Activated CD8-positive, alpha-beta T cell treated with anti-CD3 and anti-CD28 coated beads for 36 hours (primary cell): ENCODE measurements around the gene ICAM3. TPM values are rescaled to one million over a fixed set of nuclear protein-coding genes. Genes with fewer than 3 reads are reported as not detected.

Source experiments
- ATAC-seq: fragments of 200-7000 bp; cut with Tn5 transposase; one replicate; pipeline ENCODE4 v1.10.0; 2021; ENCODE audit warnings: mild to moderate bottlenecking, moderate library complexity
- CTCF ChIA-PET: fragments of 350-600 bp; sonication (Branson Sonifier 250); formaldehyde crosslinking; loops from one replicate; lab custom pipeline; 2021; ENCODE audit warnings: antibody characterized with exemption; lab: Charles Lee
- POLR2A ChIA-PET: fragments of 350-600 bp; sonication (Branson Sonifier 250); formaldehyde crosslinking; loops from one replicate; lab custom pipeline; 2021; ENCODE audit warnings: antibody characterized with exemption; lab: Charles Lee
- DNase-seq: peaks from one replicate; pipeline ENCODE4 v3.0.0-alpha.2; 2020
- H3K27ac Mint-ChIP-seq: one replicate; pipeline ENCODE4 v1.8.0; 2021; ENCODE audit warnings: mild to moderate bottlenecking, mixed read lengths
- H3K27me3 Mint-ChIP-seq: one replicate; pipeline ENCODE4 v1.8.0; 2021; ENCODE audit warnings: mixed read lengths
- H3K36me3 Mint-ChIP-seq: one replicate; pipeline ENCODE4 v1.8.0; 2021; ENCODE audit warnings: low read depth, mixed read lengths
- H3K4me1 Mint-ChIP-seq: one replicate; pipeline ENCODE4 v1.8.0; 2021; ENCODE audit warnings: low read depth, mixed read lengths
- H3K4me3 Mint-ChIP-seq: one replicate; pipeline ENCODE4 v1.8.0; 2021; ENCODE audit warnings: mild to moderate bottlenecking, moderate library complexity, mixed read lengths
- H3K9me3 Mint-ChIP-seq: one replicate; pipeline ENCODE4 v1.8.0; 2021; ENCODE audit warnings: mixed read lengths
- intact Hi-C: fragments of 100-400 bp; cut with micrococcal nuclease; formaldehyde crosslinking; loops from one replicate; pipeline ENCODE4 v1.10.0; 2022
- total RNA-seq, 2 experiments: library from RNA; stranded (reverse); gene quantifications; one replicate each; pipeline ENCODE4 v1.2.3, GENCODE V29; 2021
- TF ChIP-seq, protein P1 (sequence below): fragments of 200-600 bp; IDR thresholded peaks from one replicate; pipeline ENCODE4 v1.8.0; 2022; ENCODE audit warnings: antibody characterized with exemption, mild to moderate bottlenecking

Gene ICAM3
- total RNA-seq, 2 experiments from 2014 or later: 106 to 107 TPM

DNA sequence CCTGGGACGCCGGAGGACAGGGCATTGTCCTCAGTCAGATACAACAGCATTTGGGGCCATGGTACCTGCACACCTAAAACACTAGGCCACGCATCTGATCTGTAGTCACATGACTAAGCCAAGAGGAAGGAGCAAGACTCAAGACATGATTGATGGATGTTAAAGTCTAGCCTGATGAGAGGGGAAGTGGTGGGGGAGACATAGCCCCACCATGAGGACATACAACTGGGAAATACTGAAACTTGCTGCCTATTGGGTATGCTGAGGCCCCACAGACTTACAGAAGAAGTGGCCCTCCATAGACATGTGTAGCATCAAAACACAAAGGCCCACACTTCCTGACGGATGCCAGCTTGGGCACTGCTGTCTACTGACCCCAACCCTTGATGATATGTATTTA lies 54.0 kb downstream of the ICAM3 start:
- POLR2A ChIA-PET: interaction anchor here (0.8 to 9.2 kb wide), 2 partner anchors 8 to 13 kb away, joined by 3 to 107 read pairs; partner anchors contain the start of gene ICAM1

DNA sequence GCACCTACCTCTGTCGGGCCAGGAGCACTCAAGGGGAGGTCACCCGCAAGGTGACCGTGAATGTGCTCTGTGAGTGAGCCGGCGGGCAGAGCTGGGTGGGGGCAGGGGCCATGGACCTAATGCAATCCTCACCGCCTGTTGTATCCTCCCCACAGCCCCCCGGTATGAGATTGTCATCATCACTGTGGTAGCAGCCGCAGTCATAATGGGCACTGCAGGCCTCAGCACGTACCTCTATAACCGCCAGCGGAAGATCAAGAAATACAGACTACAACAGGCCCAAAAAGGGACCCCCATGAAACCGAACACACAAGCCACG lies 54.5 kb downstream of the ICAM3 start:
- peaks cover 44% of the 10 kb centered on the region for H3K4me1 Mint-ChIP-seq
- ATAC-seq (no peak), DNase-seq (no peak)
- H3K27me3 Mint-ChIP-seq: peaks cover 15% of the 10 kb centered on the region
- intact Hi-C loops: no loop called here
- H3K4me3 Mint-ChIP-seq: no peak overlapping the region
- TF ChIP-seq, protein P1, sequence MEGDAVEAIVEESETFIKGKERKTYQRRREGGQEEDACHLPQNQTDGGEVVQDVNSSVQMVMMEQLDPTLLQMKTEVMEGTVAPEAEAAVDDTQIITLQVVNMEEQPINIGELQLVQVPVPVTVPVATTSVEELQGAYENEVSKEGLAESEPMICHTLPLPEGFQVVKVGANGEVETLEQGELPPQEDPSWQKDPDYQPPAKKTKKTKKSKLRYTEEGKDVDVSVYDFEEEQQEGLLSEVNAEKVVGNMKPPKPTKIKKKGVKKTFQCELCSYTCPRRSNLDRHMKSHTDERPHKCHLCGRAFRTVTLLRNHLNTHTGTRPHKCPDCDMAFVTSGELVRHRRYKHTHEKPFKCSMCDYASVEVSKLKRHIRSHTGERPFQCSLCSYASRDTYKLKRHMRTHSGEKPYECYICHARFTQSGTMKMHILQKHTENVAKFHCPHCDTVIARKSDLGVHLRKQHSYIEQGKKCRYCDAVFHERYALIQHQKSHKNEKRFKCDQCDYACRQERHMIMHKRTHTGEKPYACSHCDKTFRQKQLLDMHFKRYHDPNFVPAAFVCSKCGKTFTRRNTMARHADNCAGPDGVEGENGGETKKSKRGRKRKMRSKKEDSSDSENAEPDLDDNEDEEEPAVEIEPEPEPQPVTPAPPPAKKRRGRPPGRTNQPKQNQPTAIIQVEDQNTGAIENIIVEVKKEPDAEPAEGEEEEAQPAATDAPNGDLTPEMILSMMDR: no peak
- no peak overlapping the region for H3K27ac Mint-ChIP-seq
- ChIA-PET POLR2A (interaction anchor here (9.2 kb wide), 1 partner anchor 13 kb away, joined by 107 read pairs; the partner anchor contains the start of gene ICAM1), CTCF (interaction anchor here (3.2 kb wide), 1 partner anchor 15 kb away, joined by 19 read pairs; the partner anchor contains the start of gene ICAM1)
- no peaks in the 10 kb centered on the region for H3K9me3 Mint-ChIP-seq
- peaks cover 42% of the 10 kb centered on the region for H3K36me3 Mint-ChIP-seq

More for the DNA sequence above, 54.0 kb downstream of the ICAM3 start:
- no peak for ATAC-seq
- Mint-ChIP-seq H3K4me3 (no peak overlapping the region), H3K36me3 (peaks cover 40% of the 10 kb centered on the region), H3K4me1 (peaks cover 47% of the 10 kb centered on the region), H3K27ac (no peak overlapping the region), H3K9me3 (no peaks in the 10 kb centered on the region), H3K27me3 (peaks cover 20% of the 10 kb centered on the region)
- no peak for DNase-seq
- TF ChIP-seq, protein P1: no peak
- CTCF ChIA-PET: interaction anchor here (1.1 to 3.2 kb wide), 3 partner anchors 15 to 103 kb away, joined by 3 to 19 read pairs (median 6); partner anchors contain the start of gene ICAM1
- intact Hi-C loops: no loop called here

DNA sequence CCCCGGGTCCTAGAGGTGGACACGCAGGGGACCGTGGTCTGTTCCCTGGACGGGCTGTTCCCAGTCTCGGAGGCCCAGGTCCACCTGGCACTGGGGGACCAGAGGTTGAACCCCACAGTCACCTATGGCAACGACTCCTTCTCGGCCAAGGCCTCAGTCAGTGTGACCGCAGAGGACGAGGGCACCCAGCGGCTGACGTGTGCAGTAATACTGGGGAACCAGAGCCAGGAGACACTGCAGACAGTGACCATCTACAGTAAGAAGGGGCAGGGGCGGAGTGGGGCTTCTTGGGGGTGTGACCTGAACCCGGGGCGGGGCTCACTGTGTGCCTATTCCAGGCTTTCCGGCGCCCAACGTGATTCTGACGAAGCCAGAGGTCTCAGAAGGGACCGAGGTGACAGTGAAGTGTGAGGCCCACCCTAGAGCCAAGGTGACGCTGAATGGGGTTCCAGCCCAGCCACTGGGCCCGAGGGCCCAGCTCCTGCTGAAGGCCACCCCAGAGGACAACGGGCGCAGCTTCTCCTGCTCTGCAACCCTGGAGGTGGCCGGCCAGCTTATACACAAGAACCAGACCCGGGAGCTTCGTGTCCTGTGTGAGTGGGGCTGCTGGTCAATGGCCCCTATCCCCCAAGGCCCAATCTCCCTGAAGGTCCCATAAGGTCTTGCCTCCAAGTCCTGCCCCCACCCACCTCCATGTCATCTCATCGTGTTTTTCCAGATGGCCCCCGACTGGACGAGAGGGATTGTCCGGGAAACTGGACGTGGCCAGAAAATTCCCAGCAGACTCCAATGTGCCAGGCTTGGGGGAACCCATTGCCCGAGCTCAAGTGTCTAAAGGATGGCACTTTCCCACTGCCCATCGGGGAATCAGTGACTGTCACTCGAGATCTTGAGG lies 55.1 kb downstream of the ICAM3 start:
- peaks cover 47% of the 10 kb centered on the region for H3K36me3 Mint-ChIP-seq
- intact Hi-C loops: no loop called here
- ATAC-seq (no peak), DNase-seq (no peak)
- TF ChIP-seq, protein P1: no peak
- no peak overlapping the region for H3K4me3 Mint-ChIP-seq
- ChIA-PET POLR2A (interaction anchor here (0.8 to 9.2 kb wide), 2 partner anchors 8 to 12 kb away, joined by 3 to 107 read pairs; partner anchors contain the start of gene ICAM1), CTCF (interaction anchor here (3.2 kb wide), 1 partner anchor 14 kb away, joined by 19 read pairs; the partner anchor contains the start of gene ICAM1)
- no peaks in the 10 kb centered on the region for H3K9me3 Mint-ChIP-seq
- peaks cover 47% of the 10 kb centered on the region for H3K4me1 Mint-ChIP-seq
- H3K27ac Mint-ChIP-seq: no peak overlapping the region
- peaks cover 15% of the 10 kb centered on the region for H3K27me3 Mint-ChIP-seq

Other genes with a start within 250 kb of the ICAM3 start
- 10 to 100 TPM; 11.8 to 12.0 TPM for gene ANGPTL6, start 236.9 kb downstream of the ICAM3 start, total RNA-seq
- 100 to 1,000 TPM; 165 to 171 TPM for gene PPAN, start 233.3 kb downstream of the ICAM3 start, total RNA-seq
- 10 to 100 TPM; 59.0 to 62.1 TPM for gene P2RY11, start 227.9 kb downstream of the ICAM3 start, total RNA-seq
- 100 to 1,000 TPM; 275 to 286 TPM for gene EIF3G, start 219.7 kb downstream of the ICAM3 start, total RNA-seq
- 100 to 1,000 TPM; 372 to 379 TPM for gene DNMT1, start 144.7 kb downstream of the ICAM3 start, total RNA-seq
- 1 to 10 TPM; 6.3 to 6.6 TPM for gene S1PR2, start 108.3 kb downstream of the ICAM3 start, total RNA-seq
- gene MRPL4, start 87.4 kb downstream of the ICAM3 start, total RNA-seq: 100 to 1,000 TPM; 151 to 153 TPM
- gene ICAM1, start 68.5 kb downstream of the ICAM3 start, total RNA-seq: 10 to 100 TPM; 35.5 to 37.2 TPM
- under 1 TPM; 0.36 to 0.54 TPM for gene ICAM4, start 52.7 kb downstream of the ICAM3 start, total RNA-seq
- gene ICAM5, start 49.7 kb downstream of the ICAM3 start, total RNA-seq: 1 to 10 TPM; 5.0 to 5.3 TPM
- 1 to 10 TPM; 3.2 to 3.7 TPM for gene ZGLP1, start 29.8 kb downstream of the ICAM3 start, total RNA-seq
- 10 to 100 TPM in 1 of 2 experiments, 1 to 10 TPM in 1; 8.1 to 14.3 TPM for gene FDX2, start 23.6 kb downstream of the ICAM3 start, total RNA-seq
- 100 to 1,000 TPM; 105 to 111 TPM for gene RAVER1, start 6.1 kb downstream of the ICAM3 start, total RNA-seq
- 100 to 1,000 TPM; 143 TPM for gene TYK2, start 40.9 kb upstream of the ICAM3 start, total RNA-seq
- gene CDC37, start 63.9 kb upstream of the ICAM3 start, total RNA-seq: 100 to 1,000 TPM; 236 to 238 TPM
- gene PDE4A, start 80.9 kb upstream of the ICAM3 start, total RNA-seq: 10 to 100 TPM; 24.6 to 25.5 TPM
- gene KEAP1, start 163.7 kb upstream of the ICAM3 start, total RNA-seq: 10 to 100 TPM; 44.7 to 55.0 TPM
- 1 to 10 TPM in 1 of 2 experiments, under 1 TPM in 1; 0.81 to 1.1 TPM for gene S1PR5, start 177.8 kb upstream of the ICAM3 start, total RNA-seq
- 10 to 100 TPM; 21.7 to 22.5 TPM for gene ATG4D, start 204.3 kb upstream of the ICAM3 start, total RNA-seq
- 10 to 100 TPM; 50.0 to 58.3 TPM for gene KRI1, start 226.4 kb upstream of the ICAM3 start, total RNA-seq
- 10 to 100 TPM; 62.1 to 67.1 TPM for gene CDKN2D, start 229.4 kb upstream of the ICAM3 start, total RNA-seq
- not detected for gene AP1M2, start 247.7 kb upstream of the ICAM3 start, total RNA-seq